AG04450 (cell line): ENCODE data around the gene VANGL2. TPM values are rescaled to one million over a fixed set of nuclear protein-coding genes. Genes with fewer than 3 reads are reported as not detected.

ENCODE experiments used
- CTCF ChIA-PET: fragments of 300-600, 350-600 bp; formaldehyde crosslinking; extraction: SDS; loops from one replicate; lab custom pipeline; 2022; ENCODE audit warnings: antibody characterized with exemption, inconsistent platforms; lab: Charles Lee
- POLR2A ChIA-PET: fragments of 350-600 bp; formaldehyde crosslinking; extraction: SDS; loops from one replicate; lab custom pipeline; 2021; ENCODE audit warnings: antibody characterized with exemption, inconsistent platforms; lab: Yijun Ruan, JAX
- DNase-seq: peaks from one replicate; pipeline ENCODE4 v3.0.0-alpha.2; 2011; ENCODE audit warnings: low read depth, low spot score
- H3K27ac ChIP-seq: one replicate; pipeline ENCODE4 v1.5.1; 2012; ENCODE audit warnings: low read depth, low read length, control low read depth
- H3K27me3 ChIP-seq: one replicate; pipeline ENCODE4 v1.6.0; 2012; ENCODE audit warnings: low read length; ENCODE audit not compliant: control insufficient read depth, insufficient read depth
- H3K4me3 ChIP-seq: 2 replicates; pipeline ENCODE4 v1.5.1; 2011; ENCODE audit warnings: mild to moderate bottlenecking, low read depth, low read length, control low read depth
- H3K9me3 ChIP-seq: 2 replicates; pipeline ENCODE4 v1.5.1; 2012; ENCODE audit warnings: low read length; ENCODE audit not compliant: control insufficient read depth, insufficient read depth
- polyA plus RNA-seq: library from polyadenylated mRNA; depleted of rRNA; stranded (reverse); fragments of >200 nt; gene quantifications from 2 replicates; pipeline ENCODE4 v1.2.3, GENCODE V29; 2011
- TF ChIP-seq, protein P1 (sequence below): IDR thresholded peaks from 2 replicates; pipeline ENCODE4 v1.5.1; 2011; ENCODE audit warnings: low read depth, low read length, control low read depth, inconsistent platforms

VANGL2 gene
- polyA plus RNA-seq, 1 experiment: 3.4 TPM

DNA sequence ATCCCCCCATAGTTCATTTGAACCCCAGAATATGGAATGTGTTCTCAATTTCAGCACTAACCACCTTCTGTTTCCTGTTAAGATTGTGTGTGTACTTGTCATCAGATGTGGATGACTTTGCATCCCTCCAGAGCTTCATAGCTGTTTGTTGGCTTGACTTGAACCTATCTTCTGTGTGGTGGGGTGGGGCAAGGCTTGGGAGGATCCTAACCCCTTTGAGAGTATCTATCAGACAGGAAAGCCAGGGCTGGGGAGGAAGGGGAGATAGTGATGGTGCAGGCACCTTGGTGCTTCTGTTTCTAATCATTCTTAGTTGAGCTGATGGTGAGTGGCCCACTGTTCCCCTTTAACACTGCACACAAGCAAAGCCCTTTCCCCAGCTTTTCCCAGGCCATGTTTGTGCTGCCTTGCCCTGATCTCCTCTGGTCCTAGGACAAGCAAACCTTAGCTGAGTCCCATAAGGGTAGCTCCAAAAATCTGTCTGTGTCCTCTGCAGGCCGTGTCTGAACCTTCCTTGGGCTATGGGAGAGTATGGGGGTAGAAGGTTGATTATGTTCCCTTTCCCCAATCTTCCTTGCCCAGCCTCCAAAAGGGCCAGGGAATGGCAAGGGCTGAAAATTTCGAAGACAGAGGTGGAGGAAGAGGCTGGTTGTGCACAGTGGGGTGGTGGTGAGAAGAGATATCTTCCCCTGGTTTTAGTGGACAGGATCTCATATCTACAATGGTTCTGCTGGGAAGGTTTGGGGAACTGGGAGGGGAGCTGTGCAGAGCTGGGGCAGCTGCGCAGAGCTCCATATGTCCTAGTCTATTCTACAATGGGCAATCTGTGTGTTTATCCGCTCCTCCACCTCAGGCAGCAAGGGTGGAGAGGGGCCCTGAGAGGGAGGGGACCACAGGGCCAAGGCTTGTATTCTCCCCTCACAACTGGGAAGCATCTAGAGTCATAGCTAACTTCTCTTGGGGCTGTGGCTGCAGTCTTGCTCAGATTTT lies 32.1 kb upstream of the VANGL2 start:
- Histone ChIP-seq H3K27ac (no peak overlapping the region), H3K4me3 (no peak overlapping the region), H3K9me3 (no peaks in the 10 kb centered on the region), H3K27me3 (peaks cover 11% of the 10 kb centered on the region)
- POLR2A ChIA-PET: interaction anchor here (1.0 kb wide), 1 partner anchor 13 kb away, joined by 3 read pairs; no protein-coding TSS in a partner anchor
- no peak for DNase-seq
- TF ChIP-seq, protein P1, sequence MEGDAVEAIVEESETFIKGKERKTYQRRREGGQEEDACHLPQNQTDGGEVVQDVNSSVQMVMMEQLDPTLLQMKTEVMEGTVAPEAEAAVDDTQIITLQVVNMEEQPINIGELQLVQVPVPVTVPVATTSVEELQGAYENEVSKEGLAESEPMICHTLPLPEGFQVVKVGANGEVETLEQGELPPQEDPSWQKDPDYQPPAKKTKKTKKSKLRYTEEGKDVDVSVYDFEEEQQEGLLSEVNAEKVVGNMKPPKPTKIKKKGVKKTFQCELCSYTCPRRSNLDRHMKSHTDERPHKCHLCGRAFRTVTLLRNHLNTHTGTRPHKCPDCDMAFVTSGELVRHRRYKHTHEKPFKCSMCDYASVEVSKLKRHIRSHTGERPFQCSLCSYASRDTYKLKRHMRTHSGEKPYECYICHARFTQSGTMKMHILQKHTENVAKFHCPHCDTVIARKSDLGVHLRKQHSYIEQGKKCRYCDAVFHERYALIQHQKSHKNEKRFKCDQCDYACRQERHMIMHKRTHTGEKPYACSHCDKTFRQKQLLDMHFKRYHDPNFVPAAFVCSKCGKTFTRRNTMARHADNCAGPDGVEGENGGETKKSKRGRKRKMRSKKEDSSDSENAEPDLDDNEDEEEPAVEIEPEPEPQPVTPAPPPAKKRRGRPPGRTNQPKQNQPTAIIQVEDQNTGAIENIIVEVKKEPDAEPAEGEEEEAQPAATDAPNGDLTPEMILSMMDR: no peak
- CTCF ChIA-PET: interaction anchor here (0.9 to 2.1 kb wide), 3 partner anchors 9 to 283 kb away, joined by 3 to 9 read pairs (median 3); no protein-coding TSS in a partner anchor

DNA sequence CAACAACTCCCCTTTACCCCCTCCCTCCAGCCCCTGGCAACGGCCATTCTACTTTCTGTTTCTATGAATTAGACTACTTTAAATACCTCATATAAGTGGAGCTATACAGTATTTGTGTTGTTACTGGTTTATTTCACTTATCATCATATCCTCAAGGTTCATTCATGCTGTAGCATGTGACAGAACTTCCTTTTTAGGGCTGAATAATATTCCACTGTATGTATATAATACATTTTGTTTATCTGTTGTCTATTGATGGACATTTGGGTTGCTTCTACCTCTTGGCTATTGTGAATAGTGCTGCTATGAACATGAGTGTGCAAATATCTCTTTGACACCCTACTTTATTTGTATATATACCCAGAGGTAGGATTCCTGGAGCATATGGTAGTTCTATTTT lies 31.3 kb upstream of the VANGL2 start:
- CTCF ChIA-PET: interaction anchor here (0.9 to 2.1 kb wide), 3 partner anchors 8 to 284 kb away, joined by 3 to 9 read pairs (median 3); no protein-coding TSS in a partner anchor
- no peak overlapping the region for H3K27ac ChIP-seq
- H3K9me3 ChIP-seq: no peaks in the 10 kb centered on the region
- TF ChIP-seq, protein P1: no peak
- H3K4me3 ChIP-seq: no peak overlapping the region
- H3K27me3 ChIP-seq: peaks cover 11% of the 10 kb centered on the region
- POLR2A ChIA-PET: no interaction called here
- no peak for DNase-seq

DNA sequence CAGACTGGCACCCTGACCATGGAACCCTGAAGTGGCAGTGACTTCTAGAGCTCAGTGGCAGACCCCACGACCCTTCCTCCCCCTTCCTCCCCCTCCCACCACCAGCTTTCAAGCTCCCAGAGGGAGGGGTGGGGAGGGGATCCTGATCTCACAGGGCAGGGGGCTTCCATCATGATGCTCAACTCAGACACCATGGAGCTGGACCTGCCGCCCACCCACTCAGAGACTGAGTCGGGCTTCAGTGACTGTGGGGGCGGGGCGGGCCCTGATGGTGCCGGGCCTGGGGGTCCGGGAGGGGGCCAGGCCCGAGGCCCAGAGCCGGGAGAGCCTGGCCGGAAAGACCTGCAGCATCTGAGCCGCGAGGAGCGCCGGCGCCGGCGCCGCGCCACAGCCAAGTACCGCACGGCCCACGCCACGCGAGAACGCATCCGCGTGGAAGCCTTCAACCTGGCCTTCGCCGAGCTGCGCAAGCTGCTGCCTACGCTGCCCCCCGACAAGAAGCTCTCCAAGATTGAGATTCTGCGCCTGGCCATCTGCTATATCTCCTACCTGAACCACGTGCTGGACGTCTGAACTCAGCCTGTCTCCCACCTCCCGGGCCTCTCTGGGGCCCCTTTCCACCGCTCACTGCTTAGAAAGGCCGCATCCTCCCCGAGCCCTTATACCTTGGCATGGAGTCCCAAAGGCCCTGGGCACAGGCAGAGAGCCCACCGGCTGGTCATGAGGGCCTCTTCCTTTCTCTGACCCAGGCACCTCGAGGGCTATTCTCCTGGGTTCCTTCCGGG lies 29.6 kb upstream of the VANGL2 start:
- H3K4me3 ChIP-seq: no peak overlapping the region
- ChIA-PET CTCF (interaction anchor here (0.5 to 2.2 kb wide), 2 partner anchors 285 to 305 kb away, joined by 3 to 5 read pairs; no protein-coding TSS in a partner anchor), POLR2A (no interaction called here)
- H3K27me3 ChIP-seq: peaks cover 13% of the 10 kb centered on the region
- TF ChIP-seq, protein P1: no peak
- no peak overlapping the region for H3K27ac ChIP-seq
- H3K9me3 ChIP-seq: no peaks in the 10 kb centered on the region
- DNase-seq: no peak

DNA sequence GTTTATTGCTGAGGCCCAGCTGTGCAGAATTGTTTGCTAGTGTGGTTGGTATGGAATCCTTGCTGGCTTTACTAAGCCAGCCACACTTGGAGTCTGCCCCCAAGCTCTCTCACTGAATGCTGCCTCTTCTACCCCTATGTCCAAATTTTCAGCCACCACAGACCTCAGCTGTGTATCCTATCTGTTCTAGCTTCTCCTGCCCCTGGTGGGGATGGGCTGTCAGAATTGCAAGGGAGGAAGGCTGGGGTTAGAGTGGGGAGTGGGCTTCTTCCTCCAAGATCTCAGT lies 29.1 kb upstream of the VANGL2 start:
- POLR2A ChIA-PET: no interaction called here
- peaks cover 11% of the 10 kb centered on the region for H3K27me3 ChIP-seq
- no peaks in the 10 kb centered on the region for H3K9me3 ChIP-seq
- H3K4me3 ChIP-seq: no peak overlapping the region
- TF ChIP-seq, protein P1: no peak
- no peak overlapping the region for H3K27ac ChIP-seq
- CTCF ChIA-PET: interaction anchor here (2.2 kb wide), 1 partner anchor 285 kb away, joined by 5 read pairs; no protein-coding TSS in a partner anchor
- no peak for DNase-seq
